H4 (cell line): ENCODE data around the gene FOLR1. TPM values are rescaled to one million over a fixed set of nuclear protein-coding genes. Genes with fewer than 3 reads are reported as not detected.

Experiments used
- total RNA-seq: library from RNA; depleted of rRNA; stranded (reverse); fragments of >200 nt; shearing (Covaris generic); gene quantifications from 2 replicates; pipeline ENCODE4 v1.2.3, GENCODE V29; 2014; rRNA removed

FOLR1 gene
- total RNA-seq, 1 experiment from 2014 or later: 3.4 TPM

Other genes starting within 250 kb of the FOLR1 start
- 0.60 and 1.2 TPM in 2 replicates for gene IL18BP, start 193.2 kb upstream of the FOLR1 start, total RNA-seq
- 67.5 and 71.5 TPM in 2 replicates for gene NUMA1, start 111.6 kb upstream of the FOLR1 start, total RNA-seq
- 3.9 and 9.3 TPM in 2 replicates for gene LRRC51, start 111.3 kb upstream of the FOLR1 start, total RNA-seq
- gene LAMTOR1, start 88.8 kb upstream of the FOLR1 start, total RNA-seq: 94.0 and 110 TPM in 2 replicates
- not detected in 2 replicates for gene TOMT, start 86.2 kb upstream of the FOLR1 start, total RNA-seq
- 70.4 and 74.9 TPM in 2 replicates for gene ANAPC15, start 79.4 kb upstream of the FOLR1 start, total RNA-seq
- not detected in 2 replicates for gene FOLR3, start 56.4 kb upstream of the FOLR1 start, total RNA-seq
- not detected in 2 replicates for gene FOLR2, start 24.7 kb downstream of the FOLR1 start, total RNA-seq
- 23.6 and 40.7 TPM in 2 replicates for gene INPPL1, start 32.6 kb downstream of the FOLR1 start, total RNA-seq
- gene PHOX2A, start 52.0 kb downstream of the FOLR1 start, total RNA-seq: not detected in 2 replicates
- gene CLPB, start 242.4 kb downstream of the FOLR1 start, total RNA-seq: 31.6 and 35.5 TPM in 2 replicates